HEK293 (cell line): ENCODE results near the gene SLC5A4.

Experiments used
- GLI4 ChIP-seq: fragments of 450-650 bp; formaldehyde crosslinking; IDR thresholded peaks from 2 replicates; pipeline ENCODE4 v1.5.1; 2016; ENCODE audit warnings: missing biosample characterization, missing genetic modification characterization
- ZNF311 ChIP-seq: fragments of 450-650 bp; formaldehyde crosslinking; IDR thresholded peaks from 2 replicates; pipeline ENCODE4 v1.5.1; 2017; ENCODE audit warnings: missing biosample characterization, missing genetic modification characterization, borderline replicate concordance
- TF ChIP-seq, protein P1 (sequence below): fragments of 450-650 bp; formaldehyde crosslinking; IDR thresholded peaks from 2 replicates; pipeline ENCODE4 v1.5.1; 2016; ENCODE audit warnings: missing biosample characterization, missing genetic modification characterization

DNA sequence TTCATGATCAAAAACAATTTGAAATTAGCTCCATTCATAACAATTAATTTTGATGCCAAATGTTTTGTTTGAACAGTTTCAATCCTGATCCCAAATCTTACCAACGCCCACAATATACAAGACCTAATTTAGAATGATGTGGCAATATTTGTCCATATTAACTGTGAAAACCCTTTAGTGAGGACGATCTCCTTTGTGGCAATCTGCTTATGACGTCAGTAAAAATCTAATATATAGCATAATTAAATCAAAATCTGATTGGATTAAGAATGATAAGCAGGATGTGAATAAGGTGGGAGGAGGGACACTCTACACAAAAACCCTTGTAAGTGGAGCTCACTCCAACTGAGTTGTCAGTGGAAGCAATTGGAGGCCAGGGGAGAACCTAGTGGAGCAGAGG is 11.9 kb upstream of the SLC5A4 start:
- TF ChIP-seq GLI4 (tag by site-specific recombination) (no peak), ZNF311 (tag by site-specific recombination) (no peak)
- TF ChIP-seq, protein P1, sequence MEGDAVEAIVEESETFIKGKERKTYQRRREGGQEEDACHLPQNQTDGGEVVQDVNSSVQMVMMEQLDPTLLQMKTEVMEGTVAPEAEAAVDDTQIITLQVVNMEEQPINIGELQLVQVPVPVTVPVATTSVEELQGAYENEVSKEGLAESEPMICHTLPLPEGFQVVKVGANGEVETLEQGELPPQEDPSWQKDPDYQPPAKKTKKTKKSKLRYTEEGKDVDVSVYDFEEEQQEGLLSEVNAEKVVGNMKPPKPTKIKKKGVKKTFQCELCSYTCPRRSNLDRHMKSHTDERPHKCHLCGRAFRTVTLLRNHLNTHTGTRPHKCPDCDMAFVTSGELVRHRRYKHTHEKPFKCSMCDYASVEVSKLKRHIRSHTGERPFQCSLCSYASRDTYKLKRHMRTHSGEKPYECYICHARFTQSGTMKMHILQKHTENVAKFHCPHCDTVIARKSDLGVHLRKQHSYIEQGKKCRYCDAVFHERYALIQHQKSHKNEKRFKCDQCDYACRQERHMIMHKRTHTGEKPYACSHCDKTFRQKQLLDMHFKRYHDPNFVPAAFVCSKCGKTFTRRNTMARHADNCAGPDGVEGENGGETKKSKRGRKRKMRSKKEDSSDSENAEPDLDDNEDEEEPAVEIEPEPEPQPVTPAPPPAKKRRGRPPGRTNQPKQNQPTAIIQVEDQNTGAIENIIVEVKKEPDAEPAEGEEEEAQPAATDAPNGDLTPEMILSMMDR (tag by site-specific recombination), result no peak
